HepG2 (cell line): ENCODE measurements around the gene SRRM3. TPM values are rescaled to one million over a fixed set of nuclear protein-coding genes. Genes with fewer than 3 reads are reported as not detected.

Source experiments
- AFF4 ChIP-seq: sonication (generic); formaldehyde crosslinking; IDR thresholded peaks from 2 replicates; pipeline ENCODE4 v1.4.0; 2020; ENCODE audit warnings: missing genetic modification reagents
- ATF1 ChIP-seq: IDR thresholded peaks from 2 replicates; pipeline ENCODE4 v1.6.1; 2016; ENCODE audit warnings: mild to moderate bottlenecking, control low read depth
- ATF5 ChIP-seq: sonication (generic); formaldehyde crosslinking; IDR thresholded peaks from 2 replicates; pipeline ENCODE4 v1.4.0; 2020; ENCODE audit warnings: mild to moderate bottlenecking, low read depth, missing genetic modification reagents
- ETS1 ChIP-seq: sonication (generic); formaldehyde crosslinking; IDR thresholded peaks from 2 replicates; pipeline ENCODE4 v1.4.0; 2020; ENCODE audit warnings: missing genetic modification reagents
- GMEB1 ChIP-seq: sonication (generic); formaldehyde crosslinking; IDR thresholded peaks from 2 replicates; pipeline ENCODE4 v1.5.1; 2020; ENCODE audit warnings: missing genetic modification reagents, mild to moderate bottlenecking, borderline replicate concordance
- HCFC1 ChIP-seq: fragments of 150-350 bp; IDR thresholded peaks from 2 replicates; pipeline ENCODE4 v1.6.1; 2014; ENCODE audit warnings: low read depth, low read length
- HMGA1 ChIP-seq: sonication (generic); formaldehyde crosslinking; conservative IDR thresholded peaks from 2 replicates; pipeline ENCODE4 v1.4.0; 2020; ENCODE audit warnings: missing genetic modification reagents
- POLR2A ChIP-seq, 2 experiments: IDR thresholded peaks; 2 replicates each; pipeline ENCODE4 v1.6.1; 2011; ENCODE audit warnings: low read depth in 2 of 2, low read length in 2 of 2, mild to moderate bottlenecking in 1 of 2, moderate library complexity in 1 of 2; ENCODE audit not compliant: insufficient read depth in 1 of 2
- SKIL ChIP-seq: sonication (generic); formaldehyde crosslinking; IDR thresholded peaks from 2 replicates; pipeline ENCODE4 v1.8.0; 2022; ENCODE audit warnings: missing genetic modification reagents, mild to moderate bottlenecking, moderate library complexity, borderline replicate concordance
- SYNCRIP ChIP-seq: fragments of 200-400 bp; formaldehyde crosslinking; IDR thresholded peaks from 2 replicates; pipeline ENCODE4 v1.6.1; 2018; ENCODE audit warnings: mild to moderate bottlenecking, low read depth, low read length; ENCODE audit not compliant: insufficient read depth
- TBX3 ChIP-seq: fragments of 450-650 bp; IDR thresholded peaks from 2 replicates; pipeline ENCODE4 v1.6.1; 2017; ENCODE audit warnings: antibody characterized with exemption, mild to moderate bottlenecking, inconsistent platforms, borderline replicate concordance
- ZNF512 ChIP-seq: sonication (generic); formaldehyde crosslinking; IDR thresholded peaks from 2 replicates; pipeline ENCODE4 v1.4.0; 2020; ENCODE audit warnings: mild to moderate bottlenecking, missing genetic modification reagents
- ZNF609 ChIP-seq: sonication (generic); formaldehyde crosslinking; IDR thresholded peaks from 2 replicates; pipeline ENCODE4 v1.4.0; 2020; ENCODE audit warnings: mild to moderate bottlenecking, missing genetic modification reagents, borderline replicate concordance
- polyA plus RNA-seq, 8 experiments: library from polyadenylated mRNA; depleted of rRNA in 3 of 8; stranded (reverse) in 7 of 8; unstranded in 1 of 8; fragments of >200 nt; fragmentation: Illumina TruSeq in 4 of 8; extraction: Trizol in 4 of 8; gene quantifications; 2 replicates each; pipeline versions ENCODE4 v1.2.1 to v1.2.3, GENCODE V29; 2011 to 2016; ENCODE audit warnings: low read depth in 4 of 8, missing spikeins in 1 of 8, mixed read lengths in 1 of 8; ENCODE audit not compliant: insufficient read depth in 1 of 8
- total RNA-seq, 5 experiments: library from RNA; depleted of rRNA; stranded (reverse); fragments of >200 nt; fragmentation: Illumina TruSeq; extraction: Trizol; gene quantifications; 2 replicates each; pipeline ENCODE4 v1.2.3, GENCODE V29; 2016; ENCODE audit warnings: low read depth in 1 of 5

Gene SRRM3
- total and polyA plus RNA-seq, 2 of the 13 experiments (the other 11 are each of a cell fraction or from before 2014, with no cell fraction given): 0.13 to 0.54 TPM

GRCh38 chr7:76292213-76292573, 90.5 kb downstream of the SRRM3 start (continued):
- TF ChIP-seq AFF4 (CRISPR knock-in tag): no peak
- no peak for TF ChIP-seq SKIL (CRISPR knock-in tag)
- TF ChIP-seq TBX3: no peak
- TF ChIP-seq ZNF609: no peak
- 0 out of 4 replicates have a peak, but pooled peaks of 1 of the 2 experiments have one; percentile 11 for TF ChIP-seq POLR2A (IDR thresholded peaks at IDR 0.05; ENCODE audit: insufficient read depth in 1 of 2, low read depth in 2 of 2, low read length in 2 of 2)
- no peak for TF ChIP-seq HMGA1 (CRISPR knock-in tag)
- TF ChIP-seq ATF1 (CRISPR knock-in tag): no peak
- no peak for TF ChIP-seq GMEB1
- no peak for TF ChIP-seq ETS1 (CRISPR knock-in tag)
- no peak for TF ChIP-seq SYNCRIP
- no peak for TF ChIP-seq ZNF512 (CRISPR knock-in tag)
- TF ChIP-seq HCFC1: no peak
- no peak for TF ChIP-seq ATF5
